Left lobe of liver (tissue), 2 donors: ENCODE measurements around the gene OR1F1. TPM values are rescaled to one million over a fixed set of nuclear protein-coding genes. Genes with fewer than 3 reads are reported as not detected.
A peak's percentile ranks its signal among the peaks of the same experiment; 100 is the strongest.
"Not testable (repeated sequence)": the region's sequence is repeated elsewhere in the genome, so short reads cannot be mapped to it uniquely, and the experiment has no call there.

Experiments used
- ATAC-seq: fragments of 200-7000 bp; cut with Tn5 transposase; one replicate; pipeline ENCODE4 v1.9.1; 2020; ENCODE audit warnings: mild to moderate bottlenecking, moderate library complexity
- DNase-seq: peaks from one replicate; pipeline ENCODE4 v3.0.0-alpha.2; 2020; ENCODE audit warnings: low spot score
- total RNA-seq: library from RNA; stranded (reverse); gene quantifications from one replicate; pipeline ENCODE4 v1.2.1, GENCODE V29; 2021
- donor health status: DM: no; HTN: no; CAD: no; lungs with moderate emphysema.
- donor health status: DM: no; HTN: yes; CAD: no.

The OR1F1 gene
- total RNA-seq, 1 donor from 2014 or later: not detected

DNA sequence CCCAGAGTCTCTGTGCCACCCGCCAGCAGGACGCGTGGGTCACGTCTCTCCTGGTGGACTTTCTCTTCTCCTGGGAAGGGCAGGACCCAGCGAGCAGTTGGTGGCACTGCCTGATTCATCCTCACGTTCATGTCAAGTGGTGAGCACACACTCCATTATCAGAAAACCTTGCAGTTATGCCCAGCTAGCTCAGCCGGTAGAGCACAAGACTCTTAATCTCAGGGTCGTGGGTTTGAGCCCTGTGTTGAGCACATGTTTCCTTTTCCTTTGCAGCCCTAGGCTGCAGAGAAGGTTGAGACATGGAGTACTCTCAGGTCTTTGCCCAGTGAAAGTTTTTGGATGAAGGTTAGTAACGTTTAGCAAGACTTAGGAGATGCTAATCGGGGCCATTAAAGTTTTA lies 8.0 kb downstream of the OR1F1 start:
- DNase-seq (no peak), ATAC-seq (no peak)

GRCh38 chr16:3197694-3198333 lies 9.8 kb downstream of the OR1F1 start:
- not testable (repeated sequence) for DNase-seq, ATAC-seq

- no peak for DNase-seq
- peak; percentile 42 for ATAC-seq
Observed at GRCh38 chr16:3198334-3199072, 10.5 kb downstream of the OR1F1 start.

GRCh38 chr16:3202903-3203539 lies 15.0 kb downstream of the OR1F1 start:
- ATAC-seq: no peak
- no peak for DNase-seq

DNA sequence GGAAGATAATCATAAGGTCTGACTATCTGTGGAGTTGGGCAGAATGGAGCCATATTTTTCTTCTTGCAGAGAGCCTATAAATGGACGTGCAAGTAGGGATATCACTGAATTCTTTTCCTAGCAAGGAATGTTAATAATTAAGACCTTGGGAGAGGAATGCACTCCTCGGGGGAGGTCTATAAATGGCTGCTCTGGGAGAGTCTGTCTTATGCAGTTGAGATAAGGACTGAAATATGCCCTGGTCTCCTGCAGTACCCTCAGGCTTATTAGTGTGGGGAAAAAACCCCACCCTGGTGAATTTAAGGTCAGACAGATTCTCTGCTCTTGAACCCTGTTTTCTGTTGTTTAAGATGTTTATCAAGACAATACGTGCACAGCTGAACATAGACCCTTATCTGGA lies 17.9 kb downstream of the OR1F1 start:
- not testable (repeated sequence) for DNase-seq, ATAC-seq

DNA sequence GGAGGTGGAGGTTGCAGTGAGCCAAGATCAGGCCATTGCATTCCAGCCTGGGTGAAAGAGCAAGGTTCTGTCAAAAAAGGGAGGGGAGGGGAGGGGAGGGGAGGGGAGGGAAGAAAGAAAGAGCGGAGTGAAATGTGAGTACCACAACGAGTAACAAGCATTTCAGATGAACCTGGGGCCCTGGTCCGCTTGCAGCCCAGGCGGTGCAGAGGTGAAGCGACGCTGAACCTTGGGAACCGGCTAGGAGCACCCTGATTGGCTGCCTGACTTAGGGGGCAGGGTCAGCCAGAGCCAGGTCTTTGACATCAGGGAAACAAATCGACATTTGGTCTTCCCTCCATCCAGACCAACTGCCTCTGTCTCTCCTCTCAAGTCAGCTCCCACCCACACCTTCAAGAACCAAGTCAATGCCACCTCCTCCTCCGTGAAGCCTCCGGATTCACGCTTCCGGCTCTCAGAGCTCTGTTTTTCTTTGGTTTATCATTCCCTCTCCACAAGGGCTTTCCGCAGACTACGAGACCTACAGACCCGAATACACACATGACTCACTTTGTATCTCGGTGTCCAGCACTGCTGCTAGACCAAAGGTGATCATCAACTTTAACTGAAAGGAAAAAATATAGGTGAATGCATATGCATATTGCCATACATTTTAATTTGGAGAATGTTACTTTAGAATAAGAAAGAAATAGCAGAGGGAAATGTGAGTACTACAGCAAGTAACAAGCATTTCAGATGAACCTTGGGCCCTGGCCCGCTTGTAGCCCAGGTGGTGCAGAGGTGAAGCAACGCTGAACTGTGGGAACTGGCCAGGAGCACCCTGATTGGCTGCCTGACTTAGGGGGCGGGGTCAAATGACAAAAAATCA lies 19.3 kb downstream of the OR1F1 start:
- ATAC-seq: no peak
- no peak for DNase-seq

GRCh38 chr16:3212006-3212405 lies 24.0 kb downstream of the OR1F1 start:
- DNase-seq (no peak), ATAC-seq (no peak)

DNA sequence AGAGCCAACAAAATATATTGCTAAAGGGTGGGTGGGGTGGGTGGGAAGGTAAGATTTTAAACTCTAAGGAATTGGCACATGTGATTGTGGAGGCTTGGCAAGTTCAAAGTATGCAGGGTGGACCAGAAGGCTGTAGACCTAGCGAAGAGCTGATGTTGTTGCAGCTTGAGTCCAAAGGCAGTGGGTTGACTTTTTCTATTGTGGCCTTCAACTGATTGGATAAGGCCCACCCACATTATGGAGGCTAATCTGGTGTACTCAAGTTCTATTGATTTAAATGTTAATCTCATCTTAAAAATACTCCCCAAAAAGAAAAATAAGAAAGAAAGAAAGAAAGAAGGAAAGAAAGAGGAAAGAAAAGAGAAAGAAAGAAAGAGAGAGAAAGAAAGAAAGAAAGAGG lies 24.6 kb downstream of the OR1F1 start:
- ATAC-seq (no peak), DNase-seq (no peak)

GRCh38 chr16:3214904-3215600 lies 27.0 kb downstream of the OR1F1 start:
- DNase-seq (no peak), ATAC-seq (no peak)

GRCh38 chr16:3215601-3216262 lies 27.7 kb downstream of the OR1F1 start:
- DNase-seq (no peak), ATAC-seq (no peak)

DNA sequence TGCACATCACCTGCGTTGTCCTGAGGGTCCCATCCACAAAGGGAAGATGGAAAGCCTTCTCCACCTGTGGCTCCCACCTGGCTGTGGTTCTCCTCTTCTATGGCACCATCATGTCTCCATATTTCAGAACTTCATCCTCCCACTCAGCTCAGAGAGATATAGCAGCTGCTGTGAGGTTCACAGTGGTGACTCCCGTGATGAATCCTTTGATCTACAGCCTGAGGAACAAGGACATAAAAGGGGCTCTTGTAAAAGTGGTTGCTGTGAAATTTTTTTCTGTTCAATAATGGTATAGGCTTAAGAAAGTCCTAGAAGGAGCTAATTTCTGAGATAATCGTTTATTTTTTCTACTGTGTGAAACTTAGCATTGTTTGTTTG lies 28.2 kb downstream of the OR1F1 start:
- ATAC-seq: no peak

DNA sequence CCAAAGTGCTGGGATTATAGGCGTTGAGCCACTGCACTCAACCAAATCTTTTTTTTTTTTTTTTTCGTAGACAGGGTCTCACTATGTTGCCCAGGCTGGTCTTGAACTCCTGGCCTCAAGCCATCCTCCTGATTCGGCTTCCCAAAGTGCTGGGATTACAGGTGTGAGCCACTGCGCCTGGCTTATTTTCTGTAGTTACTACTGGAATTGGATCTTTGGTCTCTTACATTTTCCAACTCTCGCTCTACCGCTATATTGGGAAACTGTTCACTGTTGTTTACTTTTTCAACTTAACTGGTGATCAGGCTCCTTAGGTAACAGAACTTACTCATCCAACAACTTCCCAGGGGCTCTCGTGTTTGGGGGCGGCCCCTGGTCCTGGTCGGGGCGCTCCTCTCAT lies 32.8 kb downstream of the OR1F1 start:
- DNase-seq (no peak), ATAC-seq (no peak)

More for the DNA sequence above, 28.2 kb downstream of the OR1F1 start:
- DNase-seq: no peak

DNA sequence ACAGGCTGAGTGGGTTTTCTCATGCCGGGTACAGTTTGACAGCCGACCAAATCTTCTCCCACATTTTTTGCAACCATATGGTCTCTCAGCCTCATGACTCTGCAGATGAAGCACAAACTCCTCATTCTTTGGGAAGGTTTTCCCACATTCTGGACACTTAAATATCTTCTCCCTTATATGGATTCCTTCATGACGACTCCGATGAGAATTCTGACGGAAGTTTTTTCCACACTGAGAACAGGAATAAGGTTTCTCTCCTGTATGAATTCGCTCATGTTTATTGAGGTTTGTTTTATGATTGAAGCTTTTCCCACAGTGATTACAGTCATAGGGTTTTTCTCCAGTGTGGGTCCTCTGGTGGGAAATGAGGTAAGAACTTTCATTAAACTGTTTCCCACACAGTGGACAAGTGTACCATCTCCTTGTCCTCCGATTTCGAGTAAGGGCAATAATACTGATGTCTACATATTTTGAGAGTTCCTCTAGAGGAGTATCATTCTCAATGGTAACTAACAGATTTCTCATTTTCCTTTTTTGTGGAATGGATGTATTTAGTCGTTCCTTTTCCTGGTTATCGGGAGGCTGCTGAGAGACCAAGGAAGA lies 36.0 kb downstream of the OR1F1 start:
- DNase-seq (no peak), ATAC-seq (no peak)

- ATAC-seq: no peak
- no peak for DNase-seq
Observed at GRCh38 chr16:3234543-3234856, 46.5 kb downstream of the OR1F1 start.

DNA sequence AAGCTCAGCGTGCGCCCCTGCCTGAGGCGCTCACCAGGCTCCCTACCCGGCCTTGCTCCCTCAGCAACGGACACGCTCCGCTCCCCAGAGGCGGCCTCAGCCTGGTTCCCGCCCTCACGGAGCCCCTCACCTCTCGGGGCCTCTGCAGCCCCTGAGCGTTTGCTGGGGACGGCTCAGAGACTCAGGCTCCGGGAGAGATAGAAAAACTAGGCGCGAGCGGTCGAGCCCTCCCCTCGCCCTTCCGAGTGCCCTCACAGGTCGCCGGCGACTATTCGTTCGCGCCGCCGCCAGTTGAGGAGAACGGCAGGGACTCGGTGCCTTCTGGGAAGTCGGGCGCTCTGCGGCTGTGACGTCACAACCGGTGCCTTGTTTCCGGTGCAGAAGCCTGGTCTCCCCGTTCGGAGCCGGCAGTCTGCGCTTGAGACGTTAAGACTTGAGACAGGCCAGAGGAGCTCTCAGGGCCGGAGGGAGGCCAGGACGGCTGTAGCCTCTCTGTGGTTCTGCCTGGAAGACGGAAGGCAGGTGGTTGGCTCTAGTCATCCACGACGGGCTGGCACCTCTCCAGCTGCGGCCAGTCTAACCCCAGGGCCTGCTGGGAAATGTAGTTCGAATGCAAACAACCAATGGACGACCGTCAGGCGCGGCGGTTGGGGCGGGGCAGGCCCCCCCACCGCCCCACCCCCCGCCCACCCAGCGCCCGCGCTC lies 47.0 kb downstream of the OR1F1 start, which contains the start of gene ZNF200:
Gene ZNF200 (minus strand): TSS at position 302 of the 705 bp plus-strand sequence. CDS start 1,403 bp downstream, outside the sequence.
- peak; percentile 95 for DNase-seq
- ATAC-seq: peak; percentile 98

GRCh38 chr16:3235856-3236669 lies 48.1 kb downstream of the OR1F1 start:
- no peak for DNase-seq
- no peak for ATAC-seq

- DNase-seq: no peak
- no peak for ATAC-seq
Observed at GRCh38 chr16:3241761-3242160, 53.8 kb downstream of the OR1F1 start.

GRCh38 chr16:3242709-3243108 lies 54.7 kb downstream of the OR1F1 start:
- no peak for ATAC-seq
- no peak for DNase-seq
